GM18505 (cell line): ENCODE results near the gene RETREG2.
"Not testable (repeated sequence)": the region's sequence is repeated elsewhere in the genome, so short reads cannot be mapped to it uniquely, and the experiment has no call there.

Experiments
- ATAC-seq: cut with Tn5 transposase; IDR thresholded peaks from one replicate; pipeline ENCODE4 v1.9.1; 2021; ENCODE audit not compliant: unreplicated experiment
- POLR2A ChIP-seq: IDR thresholded peaks from 4 replicates; pipeline ENCODE4 v1.6.1; 2011; ENCODE audit warnings: borderline replicate concordance; ENCODE audit not compliant: insufficient read depth, insufficient read length; ENCODE audit errors: extremely low read depth

RETREG2 gene

DNA sequence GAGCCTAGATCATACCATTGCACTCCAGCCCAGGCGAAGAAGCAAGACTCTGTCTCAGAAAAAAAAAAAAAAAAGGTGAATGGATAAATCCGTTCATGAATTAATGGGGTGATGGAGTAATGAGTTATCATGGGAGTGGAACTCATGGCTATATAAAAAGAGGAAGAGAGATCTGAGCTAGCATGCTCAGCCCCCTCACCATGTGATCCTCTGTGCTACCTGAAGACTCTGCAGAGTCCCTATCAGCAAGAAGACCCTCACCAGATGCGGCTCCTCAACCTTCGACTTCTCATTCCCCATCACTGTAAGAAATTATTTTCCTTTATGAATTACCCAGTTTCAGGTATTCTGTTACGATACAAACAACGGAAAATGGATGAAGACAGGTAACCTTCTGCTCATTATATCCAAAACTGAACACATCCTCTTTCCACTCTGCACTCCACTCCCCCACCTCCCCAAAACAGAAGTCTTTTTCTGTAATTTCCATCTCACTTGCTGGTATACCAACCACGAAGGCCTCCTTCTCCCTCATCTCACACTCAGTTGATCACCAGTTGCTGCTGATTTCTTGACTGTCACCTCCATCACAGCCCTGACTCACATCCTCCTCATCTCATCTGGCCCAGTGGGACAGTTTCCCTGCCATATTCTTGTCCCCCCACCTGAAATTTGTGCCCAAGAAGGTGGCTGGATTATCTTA, 8.8 kb downstream of the RETREG2 start:
- no peak for ATAC-seq
- no peak for TF ChIP-seq POLR2A

DNA sequence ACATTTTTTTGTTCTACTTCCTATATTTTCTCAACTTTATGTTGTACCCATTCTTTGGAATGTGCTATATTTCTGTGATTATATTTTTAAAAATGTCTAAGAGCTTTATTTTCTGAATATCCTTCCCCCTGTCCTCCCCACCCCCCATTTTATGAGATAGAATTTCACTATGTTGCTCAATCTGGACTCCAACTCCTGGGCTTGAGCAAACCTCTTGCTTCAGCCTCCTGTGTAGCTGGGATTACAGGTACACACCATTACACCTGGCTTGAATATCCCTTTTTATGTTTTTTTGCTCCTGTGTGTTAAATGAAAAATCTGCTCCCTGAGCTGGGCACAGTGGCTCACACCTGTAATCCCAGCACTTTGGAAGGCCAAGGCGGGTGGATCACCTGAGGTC, 19.3 kb downstream of the RETREG2 start:
- ATAC-seq: no peak
- TF ChIP-seq POLR2A: no peak

DNA sequence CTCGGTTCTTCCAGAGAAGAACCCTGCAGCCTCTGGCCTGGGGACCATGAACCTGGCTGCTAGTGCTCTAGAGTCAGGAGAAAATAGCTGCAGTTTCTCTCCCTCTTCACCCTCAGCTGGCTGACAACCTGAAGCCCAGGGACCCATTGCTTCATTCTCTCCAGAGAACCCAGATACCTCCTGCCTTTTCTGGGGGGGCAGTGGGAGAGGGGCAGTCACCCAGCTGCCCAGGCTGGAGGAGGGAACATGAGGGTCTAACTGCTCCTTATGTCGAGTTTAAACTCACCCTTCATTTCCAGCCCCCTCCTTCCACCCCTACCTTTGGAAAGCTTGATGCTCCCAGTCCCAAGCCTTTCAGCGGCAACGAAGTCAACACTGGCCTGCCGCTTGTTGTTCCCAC, 20.9 kb downstream of the RETREG2 start:
- ATAC-seq: no peak
- TF ChIP-seq POLR2A: no peak

DNA sequence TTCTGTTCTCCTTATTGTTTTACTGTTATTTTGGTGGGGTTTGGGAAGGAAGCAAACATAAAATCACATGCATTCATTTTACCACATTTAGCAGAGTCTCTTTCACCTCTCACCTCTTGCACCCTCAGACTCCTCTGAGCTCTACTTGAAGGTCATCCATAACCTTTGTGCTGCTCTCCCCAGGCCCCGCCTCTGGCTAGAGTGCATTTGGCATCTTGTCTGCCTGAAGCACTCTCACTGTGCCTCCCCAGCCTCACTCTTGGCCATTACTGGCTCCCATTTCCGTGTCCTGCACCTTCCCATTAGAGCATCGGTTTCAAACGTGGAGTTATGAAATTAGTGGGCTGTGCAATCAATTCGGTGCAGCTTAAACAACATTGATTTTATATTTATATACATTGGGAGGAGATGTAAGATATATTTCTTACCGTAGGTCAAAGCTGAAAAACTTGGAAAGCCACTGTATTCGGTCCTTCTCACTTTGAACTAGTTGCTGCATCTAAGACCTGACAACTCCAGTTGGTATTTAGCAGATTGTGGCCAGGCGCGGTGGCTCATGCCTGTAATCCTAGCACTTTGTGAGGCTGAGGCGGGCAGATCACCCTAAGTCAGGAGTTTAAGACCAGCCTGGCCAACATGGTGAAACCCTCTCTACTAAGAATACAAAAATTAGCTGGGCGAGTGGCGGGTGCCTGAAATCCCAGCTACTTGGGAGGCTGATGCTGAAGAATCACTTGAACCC, 21.6 kb downstream of the RETREG2 start:
- no peak for TF ChIP-seq POLR2A

DNA sequence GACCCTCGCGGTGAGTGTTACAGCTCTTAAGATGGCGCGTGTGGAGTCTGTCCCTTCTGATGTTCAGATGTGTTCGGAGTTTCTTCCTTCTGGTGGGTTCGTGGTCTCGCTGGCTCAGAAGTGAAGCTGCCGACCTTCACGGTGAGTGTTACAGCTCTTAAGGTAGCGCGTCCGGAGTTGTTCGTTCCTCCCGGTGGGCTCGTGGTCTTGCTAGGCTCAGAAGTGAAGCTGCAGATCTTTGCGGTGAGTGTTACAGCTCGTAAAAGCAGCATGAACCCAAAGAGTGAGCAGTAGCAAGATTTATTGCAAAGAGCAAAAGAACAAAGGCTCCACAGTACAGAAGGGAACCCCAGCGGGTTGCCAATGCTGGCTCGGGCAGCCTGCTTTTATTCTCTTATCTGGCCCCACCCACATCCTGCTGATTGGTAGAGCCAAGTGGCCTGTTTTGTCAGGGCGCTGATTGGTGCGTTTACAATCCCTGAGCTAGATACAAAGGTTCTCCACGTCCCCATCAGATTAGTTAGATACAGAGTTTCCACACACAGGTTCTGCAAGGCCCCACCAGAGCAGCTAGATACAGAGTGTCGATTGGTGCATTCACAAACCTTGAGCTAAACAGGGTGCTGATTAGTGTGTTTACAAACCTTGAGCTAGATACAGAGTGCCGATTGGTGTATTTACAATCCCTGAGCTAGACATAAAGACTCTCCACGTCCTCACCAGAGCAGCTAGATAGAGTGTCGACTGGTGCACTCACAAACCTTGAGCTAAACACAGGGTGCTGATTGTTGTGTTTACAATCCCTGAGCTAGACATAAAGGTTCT, 22.6 kb downstream of the RETREG2 start:
- not testable (repeated sequence) for ATAC-seq

More for the DNA sequence above, 21.6 kb downstream of the RETREG2 start:
- no peak for ATAC-seq

DNA sequence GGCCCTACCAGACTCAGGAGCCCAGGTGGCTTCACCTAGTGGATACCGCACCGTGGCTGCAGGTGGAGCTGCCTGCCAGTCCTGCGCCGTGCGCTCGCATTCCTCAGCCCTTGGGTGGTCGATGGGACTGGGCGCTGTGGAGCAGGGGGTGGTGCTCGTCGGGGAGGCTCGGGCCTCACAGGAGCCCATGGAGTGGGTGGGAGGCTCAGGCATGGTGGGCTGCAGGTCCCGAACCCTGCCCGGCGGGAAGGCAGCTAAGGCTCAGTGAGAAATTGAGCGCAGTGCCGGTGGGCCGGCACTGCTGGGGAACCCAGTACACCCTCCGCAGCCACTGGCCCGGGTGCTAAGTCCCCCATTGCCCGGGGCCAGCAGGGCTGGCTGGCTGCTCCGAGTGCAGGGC, 23.3 kb downstream of the RETREG2 start:
- ATAC-seq: not testable (repeated sequence)

DNA sequence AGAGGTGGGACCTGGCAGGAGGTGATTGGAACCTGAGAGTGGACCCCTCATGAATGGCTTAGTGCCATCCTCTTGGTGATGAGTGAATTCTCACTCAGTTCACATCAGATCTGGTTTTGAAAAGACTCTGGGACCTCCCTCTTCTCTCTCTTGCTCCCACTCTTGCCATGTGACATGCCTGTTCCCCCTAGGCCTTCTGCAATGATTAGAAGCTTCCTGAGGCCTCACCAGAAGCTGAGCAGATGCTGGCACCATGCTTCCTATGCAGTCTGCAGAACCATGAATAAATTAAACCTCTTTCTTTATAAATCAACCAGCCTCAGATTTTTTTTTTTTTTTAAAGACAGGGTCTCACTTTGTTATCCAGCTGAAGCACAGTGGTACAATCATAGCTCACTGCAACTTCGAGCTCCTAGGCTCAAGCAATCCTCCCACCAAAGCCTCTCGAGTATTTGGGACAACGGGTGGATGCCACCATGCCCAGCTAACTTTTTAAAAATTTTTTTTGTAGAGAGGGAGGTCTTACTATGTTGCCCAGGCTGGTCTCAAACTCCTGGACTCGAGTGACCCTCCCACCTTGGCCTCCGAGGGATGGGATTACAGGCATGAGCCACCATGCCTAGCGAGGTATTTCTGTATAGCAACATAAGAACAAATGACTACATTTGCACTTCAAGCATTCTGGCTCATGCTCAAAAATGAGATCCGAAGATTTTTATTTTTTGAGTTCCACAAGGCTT, 26.5 kb downstream of the RETREG2 start:
- TF ChIP-seq POLR2A: no peak
- ATAC-seq: no peak

DNA sequence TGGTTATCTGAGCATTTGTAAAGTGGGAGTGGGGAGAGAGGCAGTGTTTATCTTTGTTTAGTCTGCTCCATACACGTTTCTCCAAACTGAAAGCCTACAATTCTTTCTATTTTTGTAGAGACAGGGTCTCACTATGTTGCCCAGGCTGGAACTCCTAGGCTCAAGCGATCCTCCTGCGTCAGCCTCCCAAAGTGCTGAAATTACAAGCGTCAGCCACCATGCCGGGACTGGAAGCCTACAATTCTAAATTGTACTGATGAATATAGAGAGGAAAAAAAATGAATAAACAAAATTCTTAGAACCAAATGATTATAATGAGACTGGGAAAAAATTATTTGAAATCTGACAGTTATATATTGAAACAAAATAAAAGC, 27.1 kb downstream of the RETREG2 start:
- TF ChIP-seq POLR2A: no peak
- no peak for ATAC-seq

DNA sequence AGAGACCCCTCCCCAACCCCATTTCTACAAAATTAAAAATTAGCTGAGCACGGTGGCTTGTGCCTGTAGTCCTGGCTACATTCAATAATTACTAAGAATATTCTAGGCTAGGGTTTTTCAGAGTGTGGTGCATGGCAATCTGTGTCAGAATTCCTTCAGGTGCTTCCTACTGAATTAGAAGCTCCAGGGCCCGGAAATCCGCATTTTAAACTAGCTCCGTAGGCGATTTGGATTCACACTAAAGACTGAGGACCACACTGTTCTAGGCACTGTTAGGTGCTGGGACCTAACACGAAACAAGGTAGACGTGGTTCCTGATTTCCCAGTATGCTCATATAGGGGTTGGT, 27.9 kb downstream of the RETREG2 start:
- ATAC-seq: no peak
- TF ChIP-seq POLR2A: no peak

DNA sequence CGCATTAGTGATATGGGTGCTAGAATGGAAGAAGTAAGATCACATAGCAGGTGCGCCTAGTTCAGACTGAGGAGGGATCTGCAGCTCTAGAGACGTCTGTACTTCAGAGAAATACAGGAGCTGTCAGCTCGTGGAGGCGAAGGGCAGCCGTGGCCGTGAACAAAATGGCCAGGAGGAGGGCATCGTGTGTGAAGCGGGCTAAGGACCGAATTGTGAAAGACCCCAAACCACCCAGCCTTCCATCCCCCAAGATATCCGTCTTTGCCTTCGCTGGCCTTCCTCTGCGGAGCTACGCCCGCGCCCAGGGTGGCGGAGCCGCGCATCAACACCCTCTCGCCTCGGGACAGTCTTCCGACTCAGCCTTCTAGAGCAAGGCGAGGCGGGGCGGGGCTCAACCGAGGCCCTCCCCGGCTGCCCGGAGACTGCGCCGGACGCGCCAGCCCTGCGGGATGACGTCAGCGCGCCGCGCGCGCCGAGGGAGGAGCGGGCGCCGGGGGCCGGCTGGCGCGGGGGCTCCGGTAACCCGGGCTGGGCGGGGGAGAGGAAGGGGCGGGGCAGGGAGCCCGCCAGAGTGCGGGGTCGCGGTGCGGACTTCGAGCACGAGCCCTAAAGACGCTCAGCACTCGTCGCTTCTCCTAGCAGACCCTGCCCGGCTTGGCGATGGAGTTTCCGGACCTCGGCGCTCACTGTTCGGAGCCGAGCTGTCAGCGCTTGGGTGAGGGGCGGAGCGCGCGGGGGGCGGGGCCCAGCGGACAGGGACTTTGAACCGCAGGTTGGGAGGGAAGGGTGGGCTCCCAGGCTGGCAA, 28.5 kb downstream of the RETREG2 start, which contains the start of gene ZFAND2B:
Gene ZFAND2B (plus strand): TSS at position 455 of the 806 bp plus-strand sequence. CDS start 206 bp downstream, at position 661.
- peak; percentile 95 for ATAC-seq
- peak; percentile 99 for TF ChIP-seq POLR2A

DNA sequence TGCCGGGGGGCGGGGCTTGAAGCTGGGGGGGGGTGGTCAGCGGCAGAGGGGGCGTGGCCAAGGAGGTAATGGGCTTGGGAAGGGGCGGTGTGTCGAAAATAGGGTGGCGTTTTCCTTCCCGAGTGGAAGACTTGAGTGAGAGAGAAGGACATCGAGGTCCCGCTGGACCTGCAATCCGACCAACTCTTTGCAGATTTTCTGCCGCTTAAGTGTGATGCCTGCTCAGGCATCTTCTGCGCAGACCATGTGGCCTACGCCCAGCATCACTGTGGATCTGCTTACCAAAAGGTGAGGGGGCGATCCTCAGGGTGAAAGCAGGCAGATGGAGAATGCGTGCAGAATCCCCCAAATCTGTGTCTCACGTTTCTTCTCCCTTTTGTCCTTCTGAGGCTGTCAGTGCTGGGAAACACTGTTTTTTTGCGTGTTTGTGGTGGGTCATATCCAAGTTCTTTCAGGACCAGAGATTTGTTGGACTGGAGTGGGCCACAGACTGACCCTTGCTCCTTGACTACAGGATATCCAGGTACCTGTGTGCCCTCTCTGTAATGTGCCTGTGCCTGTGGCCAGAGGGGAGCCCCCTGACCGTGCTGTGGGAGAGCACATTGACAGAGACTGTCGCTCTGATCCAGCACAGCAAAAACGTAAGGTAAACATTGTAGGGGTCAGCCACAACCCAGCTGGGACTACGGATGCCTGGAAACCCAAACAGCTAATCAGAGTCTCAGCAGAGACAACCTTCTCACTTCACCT, 29.2 kb downstream of the RETREG2 start:
- no peak for ATAC-seq
- no peak for TF ChIP-seq POLR2A
